Activated CD4-positive, alpha-beta T cell treated with anti-CD3 and anti-CD28 coated beads, Interleukin-2, amount 10 ng/mL, durations not matched to agents 7 days and 5 days (primary cell): ENCODE measurements around the gene CFAP70. TPM values are rescaled to one million over a fixed set of nuclear protein-coding genes. Genes with fewer than 3 reads are reported as not detected.
A peak's percentile ranks its signal among the peaks of the same experiment; 100 is the strongest.

Experiments
- CTCF ChIA-PET: fragments of 350-600 bp; sonication (Branson Sonifier 250); formaldehyde crosslinking; loops from one replicate; lab custom pipeline; 2021; ENCODE audit warnings: antibody characterized with exemption; lab: Charles Lee
- POLR2A ChIA-PET: fragments of 350-600 bp; sonication (Branson Sonifier 250); formaldehyde crosslinking; loops from one replicate; lab custom pipeline; 2021; ENCODE audit warnings: antibody characterized with exemption; lab: Charles Lee
- DNase-seq: peaks from one replicate; pipeline ENCODE4 v3.0.0-alpha.2; 2020
- H3K27ac Mint-ChIP-seq: one replicate; pipeline ENCODE4 v1.8.0; 2021; ENCODE audit warnings: mild to moderate bottlenecking, moderate library complexity, mixed read lengths
- H3K27me3 Mint-ChIP-seq: one replicate; pipeline ENCODE4 v1.8.0; 2021; ENCODE audit warnings: mixed read lengths
- H3K36me3 Mint-ChIP-seq: one replicate; pipeline ENCODE4 v1.8.0; 2021; ENCODE audit warnings: low read depth, mixed read lengths
- H3K4me1 Mint-ChIP-seq: one replicate; pipeline ENCODE4 v1.8.0; 2021; ENCODE audit warnings: mixed read lengths
- H3K4me3 Mint-ChIP-seq: one replicate; pipeline ENCODE4 v1.8.0; 2021; ENCODE audit warnings: mild to moderate bottlenecking, moderate library complexity, mixed read lengths
- H3K9me3 Mint-ChIP-seq: one replicate; pipeline ENCODE4 v1.8.0; 2021; ENCODE audit warnings: mixed read lengths
- total RNA-seq, 2 experiments: library from RNA; stranded (reverse); gene quantifications; one replicate each; pipeline ENCODE4 v1.2.3, GENCODE V29; 2021

The CFAP70 gene
- total RNA-seq, 2 experiments from 2014 or later, result 0.57 to 0.75 TPM

DNA sequence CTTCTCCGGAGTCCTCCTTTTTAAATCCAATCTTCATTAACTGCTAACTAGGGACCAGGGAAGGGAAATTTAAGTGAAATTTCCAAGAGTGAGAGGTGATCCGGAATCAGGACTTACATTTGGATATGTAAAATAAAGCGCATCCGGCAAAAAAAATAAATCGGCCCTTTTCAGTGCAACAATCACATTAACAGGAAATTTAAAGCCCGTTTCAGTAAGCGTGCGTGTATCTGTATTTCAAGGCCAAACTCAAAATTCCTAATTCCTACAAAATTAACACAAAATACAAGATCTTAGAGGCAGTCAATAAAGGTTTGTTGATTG, 112.4 kb downstream of the CFAP70 start:
- ChIA-PET POLR2A (interaction anchor here (1.3 to 1.5 kb wide), 2 partner anchors 150 to 167 kb away, joined by 5 to 10 read pairs; partner anchors contain the start of genes ANXA7 and P4HA1), CTCF (interaction anchor here (1.5 kb wide), 1 partner anchor 19 kb away, joined by 5 read pairs; no protein-coding TSS in a partner anchor)
- no peak for DNase-seq
- H3K27ac Mint-ChIP-seq, result peak overlapping the region; percentile 98
- peaks cover 71% of the 10 kb centered on the region for H3K36me3 Mint-ChIP-seq
- H3K27me3 Mint-ChIP-seq, result no peaks in the 10 kb centered on the region
- peaks cover 73% of the 10 kb centered on the region for H3K4me1 Mint-ChIP-seq
- no peaks in the 10 kb centered on the region for H3K9me3 Mint-ChIP-seq
- H3K4me3 Mint-ChIP-seq, result peak overlapping the region; percentile 100

GRCh38 chr10:73244866-73245477, 113.7 kb downstream of the CFAP70 start:
- Mint-ChIP-seq H3K4me1 (peaks cover 70% of the 10 kb centered on the region), H3K36me3 (peaks cover 71% of the 10 kb centered on the region), H3K27ac (peak overlapping the region; percentile 71), H3K27me3 (no peaks in the 10 kb centered on the region), H3K9me3 (no peaks in the 10 kb centered on the region), H3K4me3 (peak overlapping the region; percentile 100)
- ChIA-PET CTCF (no interaction called here), POLR2A (interaction anchor here (0.6 kb wide), 1 partner anchor 149 kb away, joined by 4 read pairs; no protein-coding TSS in a partner anchor)
- DNase-seq, result no peak

GRCh38 chr10:73239908-73240307, 118.8 kb downstream of the CFAP70 start:
- Mint-ChIP-seq H3K4me1 (peaks cover 34% of the 10 kb centered on the region), H3K9me3 (no peaks in the 10 kb centered on the region), H3K27me3 (no peaks in the 10 kb centered on the region), H3K27ac (no peak overlapping the region), H3K36me3 (peaks cover 49% of the 10 kb centered on the region), H3K4me3 (no peak overlapping the region)
- no peak for DNase-seq
- POLR2A ChIA-PET, result no interaction called here
- CTCF ChIA-PET, result interaction anchor here (0.6 to 1.3 kb wide), 2 partner anchors 8 to 103 kb away, joined by 3 read pairs; no protein-coding TSS in a partner anchor

DNA sequence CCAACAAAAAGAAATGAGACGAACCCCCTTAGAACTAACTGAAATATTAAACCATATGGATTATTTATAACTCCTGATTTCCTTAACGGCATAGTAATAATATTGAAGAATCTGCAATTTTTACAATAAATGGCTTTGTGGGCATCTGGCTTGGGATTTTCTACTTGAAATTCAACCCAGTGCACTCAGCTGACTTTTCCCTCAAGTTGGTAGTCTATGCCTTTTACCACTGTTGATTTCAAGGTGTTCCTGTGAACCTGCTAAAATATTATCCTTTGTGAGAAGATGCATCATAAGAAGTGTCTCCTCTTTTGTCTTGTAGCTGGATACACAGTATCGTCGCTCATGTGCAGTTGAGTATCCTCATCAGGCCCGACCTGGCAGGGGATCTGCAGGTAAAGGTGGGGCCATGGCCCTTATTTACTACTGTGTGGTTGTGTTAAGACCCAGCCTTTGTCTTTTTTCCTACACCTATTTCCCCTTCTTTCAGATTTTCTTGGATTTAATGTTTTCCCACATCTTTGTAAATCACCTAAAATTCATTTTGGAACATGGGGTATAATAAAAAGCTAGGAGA, 119.6 kb downstream of the CFAP70 start:
- peaks cover 26% of the 10 kb centered on the region for H3K4me1 Mint-ChIP-seq

DNA sequence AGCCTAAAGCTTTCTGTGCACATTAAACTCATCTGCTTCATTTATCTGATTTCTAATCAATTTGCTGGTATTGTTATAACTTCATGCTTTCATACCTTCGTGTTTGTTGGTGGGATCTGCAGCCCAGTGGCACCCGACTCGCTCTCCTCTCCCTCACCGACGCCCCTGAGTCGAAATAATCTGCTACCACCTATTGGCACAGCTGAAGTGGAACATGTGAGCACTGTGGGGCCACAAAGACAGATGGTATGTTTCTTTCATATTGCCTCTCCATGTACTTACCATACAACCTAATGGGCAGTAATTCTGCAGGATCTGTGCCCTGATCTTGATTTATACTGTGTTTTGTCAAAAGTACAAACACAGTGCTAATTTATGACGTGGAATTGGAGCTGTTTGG, 124.0 kb downstream of the CFAP70 start:
- Mint-ChIP-seq H3K4me3 (no peak overlapping the region), H3K4me1 (no peaks in the 10 kb centered on the region), H3K27ac (no peak overlapping the region), H3K9me3 (no peaks in the 10 kb centered on the region), H3K36me3 (peaks cover 25% of the 10 kb centered on the region), H3K27me3 (no peaks in the 10 kb centered on the region)
- DNase-seq, result no peak
- ChIA-PET CTCF (no interaction called here), POLR2A (no interaction called here)

More for the DNA sequence above, 119.6 kb downstream of the CFAP70 start:
- Mint-ChIP-seq H3K9me3 (no peaks in the 10 kb centered on the region), H3K36me3 (peaks cover 49% of the 10 kb centered on the region), H3K27ac (peak overlapping the region; percentile 9), H3K27me3 (no peaks in the 10 kb centered on the region), H3K4me3 (no peak overlapping the region)
- POLR2A ChIA-PET, result interaction anchor here (0.8 kb wide), 1 partner anchor 8 kb away, joined by 3 read pairs; the partner anchor contains the start of gene DNAJC9
- DNase-seq, result no peak
- CTCF ChIA-PET, result interaction anchor here (0.6 kb wide), 1 partner anchor 11 kb away, joined by 4 read pairs; no protein-coding TSS in a partner anchor

DNA sequence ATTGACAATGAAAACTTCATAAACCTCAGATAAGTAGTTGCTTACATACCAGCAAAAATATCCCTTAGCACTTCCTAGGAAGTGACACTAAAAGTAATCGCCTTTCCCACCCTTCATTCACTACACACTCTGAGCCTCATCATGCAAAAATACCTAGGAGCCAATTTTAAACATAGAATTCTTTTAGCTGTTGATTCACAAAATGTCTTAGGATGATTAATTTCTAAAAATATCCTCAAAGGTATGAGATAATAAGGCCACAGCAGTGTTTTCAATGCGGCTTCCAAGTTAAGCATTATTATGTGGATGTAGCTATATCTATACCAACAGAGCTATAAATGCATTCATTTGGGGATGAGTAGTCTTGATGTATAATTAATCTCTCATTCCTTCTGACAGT, 124.8 kb downstream of the CFAP70 start:
- no peak for DNase-seq
- no peak overlapping the region for H3K27ac Mint-ChIP-seq
- H3K36me3 Mint-ChIP-seq, result peaks cover 24% of the 10 kb centered on the region
- no peaks in the 10 kb centered on the region for H3K27me3 Mint-ChIP-seq
- no peaks in the 10 kb centered on the region for H3K9me3 Mint-ChIP-seq
- H3K4me1 Mint-ChIP-seq, result no peaks in the 10 kb centered on the region
- ChIA-PET CTCF (interaction anchor here (0.6 to 0.9 kb wide), 2 partner anchors 27 to 184 kb away, joined by 3 read pairs; no protein-coding TSS in a partner anchor), POLR2A (no interaction called here)
- no peak overlapping the region for H3K4me3 Mint-ChIP-seq

DNA sequence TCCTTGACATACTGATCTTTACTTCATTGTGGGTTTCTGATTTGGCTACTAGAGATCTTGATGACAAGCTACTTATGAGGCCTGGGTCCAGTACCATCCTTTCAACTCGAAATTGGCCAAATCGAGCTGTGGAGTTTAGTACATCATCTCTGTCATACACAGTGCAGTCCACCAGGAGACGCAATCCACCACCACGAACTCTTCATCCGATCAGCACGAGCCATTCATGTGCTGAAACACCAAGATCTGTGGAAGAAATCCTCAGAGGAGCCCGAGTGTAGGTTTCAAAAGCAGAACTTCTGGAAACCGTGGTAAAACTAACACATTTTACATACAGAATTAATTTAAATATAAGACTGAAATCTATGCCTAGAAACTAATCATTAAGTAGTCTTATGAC, 125.8 kb downstream of the CFAP70 start:
- ChIA-PET POLR2A (no interaction called here), CTCF (no interaction called here)
- no peak overlapping the region for H3K27ac Mint-ChIP-seq
- H3K36me3 Mint-ChIP-seq, result peaks cover 23% of the 10 kb centered on the region
- no peaks in the 10 kb centered on the region for H3K4me1 Mint-ChIP-seq
- H3K9me3 Mint-ChIP-seq, result no peaks in the 10 kb centered on the region
- H3K27me3 Mint-ChIP-seq, result no peaks in the 10 kb centered on the region
- DNase-seq, result no peak
- H3K4me3 Mint-ChIP-seq, result no peak overlapping the region

GRCh38 chr10:73229567-73229966, 129.1 kb downstream of the CFAP70 start:
- CTCF ChIA-PET, result interaction anchor here (0.6 to 0.9 kb wide), 3 partner anchors 8 to 40 kb away, joined by 3 to 5 read pairs (median 3); no protein-coding TSS in a partner anchor
- H3K36me3 Mint-ChIP-seq, result peaks cover 15% of the 10 kb centered on the region
- H3K4me3 Mint-ChIP-seq, result no peak overlapping the region

GRCh38 chr10:73228247-73228646, 130.4 kb downstream of the CFAP70 start:
- ChIA-PET CTCF (no interaction called here), POLR2A (no interaction called here)
- Mint-ChIP-seq H3K36me3 (peaks cover 7% of the 10 kb centered on the region), H3K27me3 (no peaks in the 10 kb centered on the region), H3K27ac (peak overlapping the region; percentile 19), H3K4me3 (no peak overlapping the region), H3K4me1 (no peaks in the 10 kb centered on the region), H3K9me3 (no peaks in the 10 kb centered on the region)
- DNase-seq, result no peak

More at GRCh38 chr10:73229567-73229966, 129.1 kb downstream of the CFAP70 start:
- Mint-ChIP-seq H3K9me3 (no peaks in the 10 kb centered on the region), H3K27me3 (no peaks in the 10 kb centered on the region), H3K4me1 (no peaks in the 10 kb centered on the region), H3K27ac (no peak overlapping the region)
- DNase-seq, result no peak
- POLR2A ChIA-PET, result no interaction called here

DNA sequence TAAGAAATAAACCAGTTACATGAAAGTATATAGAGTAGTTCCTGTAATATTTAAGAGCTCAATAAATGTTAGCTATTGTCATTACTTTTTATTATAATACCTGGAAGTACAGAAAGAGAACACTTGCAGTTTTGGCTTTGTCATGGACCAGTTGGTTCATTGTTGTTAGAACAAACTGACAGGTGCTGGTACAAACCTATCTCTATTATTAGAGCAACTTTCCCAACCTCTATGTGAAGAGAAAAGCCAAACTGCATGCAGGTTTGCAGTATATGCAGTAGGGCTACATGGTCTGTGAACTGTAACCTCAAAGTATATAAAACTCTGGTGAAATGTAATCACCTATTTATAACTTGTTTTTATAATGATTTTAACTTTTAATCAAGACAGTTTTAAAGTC, 132.0 kb downstream of the CFAP70 start:
- Mint-ChIP-seq H3K4me3 (no peak overlapping the region), H3K4me1 (no peaks in the 10 kb centered on the region), H3K27me3 (no peaks in the 10 kb centered on the region), H3K27ac (no peak overlapping the region), H3K36me3 (peaks cover 3% of the 10 kb centered on the region), H3K9me3 (no peaks in the 10 kb centered on the region)
- ChIA-PET CTCF (interaction anchor here (1.5 kb wide), 1 partner anchor 20 kb away, joined by 5 read pairs; the partner anchor contains the start of gene DNAJC9), POLR2A (no interaction called here)
- DNase-seq, result no peak

DNA sequence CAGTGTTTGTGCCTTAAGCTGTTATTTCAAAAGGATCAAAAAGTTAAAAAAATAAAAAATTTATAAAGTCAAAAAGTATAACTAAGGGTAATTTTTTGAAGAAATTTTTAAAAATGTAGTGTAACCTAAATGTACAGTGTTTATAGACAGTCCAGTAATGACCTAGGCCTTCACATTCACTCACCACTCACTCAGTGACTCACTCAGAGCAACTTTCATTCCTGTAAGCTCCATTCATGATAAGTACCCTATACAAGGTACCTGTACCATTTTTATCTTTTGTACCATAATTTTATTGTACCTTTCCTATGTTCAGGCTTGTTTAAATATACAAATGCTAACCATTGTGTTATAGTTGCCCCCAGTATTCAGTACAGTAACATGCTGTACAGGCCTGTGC, 133.1 kb downstream of the CFAP70 start:
- no peaks in the 10 kb centered on the region for H3K9me3 Mint-ChIP-seq
- peaks cover 1% of the 10 kb centered on the region for H3K36me3 Mint-ChIP-seq
- no peak overlapping the region for H3K4me3 Mint-ChIP-seq
- CTCF ChIA-PET, result no interaction called here
- H3K27me3 Mint-ChIP-seq, result no peaks in the 10 kb centered on the region
- H3K4me1 Mint-ChIP-seq, result no peaks in the 10 kb centered on the region
- POLR2A ChIA-PET, result interaction anchor here (1.1 kb wide), 1 partner anchor 15 kb away, joined by 4 read pairs; no protein-coding TSS in a partner anchor
- no peak for DNase-seq
- no peak overlapping the region for H3K27ac Mint-ChIP-seq

DNA sequence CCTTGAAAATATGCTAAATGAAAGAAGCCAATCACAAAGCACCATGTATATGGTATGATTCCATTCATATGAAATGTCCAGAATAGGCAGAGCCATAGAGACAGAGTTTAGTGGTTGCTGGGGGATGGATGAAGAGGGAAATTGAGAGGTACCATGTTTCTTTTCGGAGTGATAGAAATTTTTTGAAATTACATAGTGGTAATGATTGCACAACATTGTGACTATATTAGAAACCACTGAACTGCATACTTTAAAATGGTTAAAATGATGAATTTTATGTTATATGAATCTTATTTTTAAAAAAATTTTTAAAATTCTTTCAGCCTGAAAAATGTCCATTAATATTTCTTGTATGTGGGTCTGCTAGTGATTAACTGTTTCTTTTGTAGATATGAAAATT, 137.7 kb downstream of the CFAP70 start:
- peaks cover 27% of the 10 kb centered on the region for H3K36me3 Mint-ChIP-seq
- no peaks in the 10 kb centered on the region for H3K4me1 Mint-ChIP-seq
- peaks cover 4% of the 10 kb centered on the region for H3K9me3 Mint-ChIP-seq
- POLR2A ChIA-PET, result no interaction called here
- no peaks in the 10 kb centered on the region for H3K27me3 Mint-ChIP-seq
- no peak for DNase-seq
- CTCF ChIA-PET, result no interaction called here
- no peak overlapping the region for H3K27ac Mint-ChIP-seq
- no peak overlapping the region for H3K4me3 Mint-ChIP-seq

- ChIA-PET POLR2A (no interaction called here), CTCF (interaction anchor here (0.9 kb wide), 1 partner anchor 12 kb away, joined by 3 read pairs; no protein-coding TSS in a partner anchor)
- Mint-ChIP-seq H3K36me3 (peaks cover 37% of the 10 kb centered on the region), H3K9me3 (peaks cover 6% of the 10 kb centered on the region), H3K4me1 (no peaks in the 10 kb centered on the region), H3K27me3 (no peaks in the 10 kb centered on the region), H3K4me3 (no peak overlapping the region), H3K27ac (no peak overlapping the region)
- DNase-seq, result no peak
Observed at GRCh38 chr10:73219384-73219783, 139.3 kb downstream of the CFAP70 start.
